Urinary bladder (tissue), 4 donors: ENCODE results near the gene MGAT1. TPM values are rescaled to one million over a fixed set of nuclear protein-coding genes. Genes with fewer than 3 reads are reported as not detected.
"Not testable (repeated sequence)": the region's sequence is repeated elsewhere in the genome, so short reads cannot be mapped to it uniquely, and the experiment has no call there.

Experiments used
- DNase-seq: peaks from one replicate; pipeline ENCODE4 v3.0.0-alpha.2; 2015; ENCODE audit errors: extremely low spot score
- H3K27ac ChIP-seq: one replicate; pipeline ENCODE4 v1.5.1; 2013; ENCODE audit warnings: low read depth, mild to moderate bottlenecking, moderate library complexity
- H3K36me3 ChIP-seq: one replicate; pipeline ENCODE4 v1.6.1; 2013; ENCODE audit warnings: mild to moderate bottlenecking, moderate library complexity; ENCODE audit not compliant: insufficient read depth
- H3K4me1 ChIP-seq: one replicate; pipeline ENCODE4 v1.6.1; 2013; ENCODE audit warnings: mild to moderate bottlenecking, moderate library complexity; ENCODE audit not compliant: insufficient read depth
- H3K4me3 ChIP-seq: one replicate; pipeline ENCODE4 v1.5.1; 2013; ENCODE audit warnings: low read depth, low read length
- WGBS: extraction: QIAGEN DNeasy Blood & Tissue Kit; methylation state at CpG from one replicate; pipeline ENCODE4 v1.1.7; 2013; 5-methylcytosine and 5-hydroxymethylcytosine counted together
- polyA plus RNA-seq: library from polyadenylated mRNA; stranded (reverse); fragments of 200-250 nt; gene quantifications from one replicate; pipeline ENCODE4 v1.2.3, GENCODE V29; 2013
- total RNA-seq: library from RNA; depleted of rRNA; stranded (reverse); fragments of >200 nt; gene quantifications from one replicate; pipeline ENCODE4 v1.2.3, GENCODE V29; 2014
- donor health status: healthy with polysubstance abuse.
- donor health status: healthy.

MGAT1 gene
- total and polyA plus RNA-seq, 2 donors = 50.6 to 179 TPM

- H3K36me3 ChIP-seq = no peaks in the 10 kb centered on the region
- H3K4me1 ChIP-seq = no peaks in the 10 kb centered on the region
- no peak for DNase-seq
- H3K27ac ChIP-seq = no peak overlapping the region
- WGBS = 76% methylated on average over 10 of the region's 10 CpGs
- H3K4me3 ChIP-seq = no peak overlapping the region
Measured at GRCh38 chr5:180779985-180780610, 22.5 kb downstream of the MGAT1 start.

- no peak for DNase-seq
- WGBS = 97% methylated on average over 1 of the region's 1 CpG
- Histone ChIP-seq H3K27ac (no peak overlapping the region), H3K4me1 (no peaks in the 10 kb centered on the region), H3K36me3 (no peaks in the 10 kb centered on the region), H3K4me3 (no peak overlapping the region)
Measured at GRCh38 chr5:180777475-180777874, 25.1 kb downstream of the MGAT1 start.

GRCh38 chr5:180776376-180776775 is 26.2 kb downstream of the MGAT1 start:
- Histone ChIP-seq H3K4me1 (no peaks in the 10 kb centered on the region), H3K36me3 (no peaks in the 10 kb centered on the region), H3K4me3 (no peak overlapping the region), H3K27ac (no peak overlapping the region)
- WGBS = 97% methylated on average over 1 of the region's 1 CpG
- no peak for DNase-seq

GRCh38 chr5:180775624-180776023 is 27.0 kb downstream of the MGAT1 start:
- DNase-seq = no peak
- WGBS = 92% methylated on average over 7 of the region's 7 CpGs
- no peaks in the 10 kb centered on the region for H3K36me3 ChIP-seq
- H3K4me1 ChIP-seq = no peaks in the 10 kb centered on the region
- no peak overlapping the region for H3K4me3 ChIP-seq
- H3K27ac ChIP-seq = no peak overlapping the region

GRCh38 chr5:180771839-180772238 is 30.8 kb downstream of the MGAT1 start:
- no peaks in the 10 kb centered on the region for H3K36me3 ChIP-seq

GRCh38 chr5:180769821-180770220 is 32.8 kb downstream of the MGAT1 start:
- WGBS = 82% methylated on average over 3 of the region's 3 CpGs
- Histone ChIP-seq H3K4me3 (no peak overlapping the region), H3K36me3 (no peaks in the 10 kb centered on the region), H3K27ac (no peak overlapping the region), H3K4me1 (no peaks in the 10 kb centered on the region)
- no peak for DNase-seq

More at GRCh38 chr5:180771839-180772238, 30.8 kb downstream of the MGAT1 start:
- Histone ChIP-seq H3K4me3 (no peak overlapping the region), H3K27ac (no peak overlapping the region), H3K4me1 (no peaks in the 10 kb centered on the region)
- no peak for DNase-seq

DNA sequence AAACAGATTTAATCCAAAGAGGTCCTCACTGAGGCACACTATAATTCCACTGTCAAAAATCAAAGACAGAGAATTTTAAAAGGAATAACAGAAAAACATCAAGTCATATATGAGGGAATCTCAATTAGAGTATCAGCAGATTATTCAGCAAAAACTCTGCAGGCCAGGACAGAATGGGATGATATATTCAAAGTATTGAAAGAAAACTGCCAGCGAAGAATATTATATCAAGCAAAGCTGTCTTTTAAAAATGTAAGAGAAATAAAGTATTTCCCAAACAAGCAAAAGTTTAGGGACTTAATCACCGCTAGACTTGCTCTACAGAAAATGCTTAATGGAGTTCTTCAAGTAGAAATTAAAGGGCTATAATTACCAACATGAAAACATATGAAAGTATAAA is 47.0 kb downstream of the MGAT1 start:
- Histone ChIP-seq H3K27ac (no peak overlapping the region), H3K4me3 (no peak overlapping the region), H3K4me1 (no peaks in the 10 kb centered on the region), H3K36me3 (no peaks in the 10 kb centered on the region)
- no peak for DNase-seq
- WGBS = 63% methylated on average over 2 of the region's 2 CpGs

DNA sequence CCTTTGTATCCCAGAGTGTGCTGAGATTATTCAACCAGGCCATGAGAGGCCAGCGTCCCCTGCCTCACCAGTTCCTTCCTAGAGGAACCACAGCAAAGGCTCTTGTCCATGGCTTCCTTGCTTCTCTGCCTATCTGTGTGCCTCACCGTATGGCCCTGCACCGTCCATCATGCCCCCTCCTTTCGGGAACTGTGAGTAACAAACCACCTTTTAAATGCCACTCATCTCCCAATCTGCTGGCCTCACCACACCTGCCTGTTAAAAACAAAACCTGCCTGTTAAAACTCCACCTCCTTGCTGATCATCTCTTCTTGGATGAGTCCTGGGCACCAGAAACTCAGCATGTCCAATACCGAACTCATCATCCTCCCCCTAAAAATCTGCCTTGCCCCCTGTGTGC is 58.4 kb downstream of the MGAT1 start:
- WGBS = 76% methylated on average over 5 of the region's 5 CpGs
- no peaks in the 10 kb centered on the region for H3K36me3 ChIP-seq
- no peak overlapping the region for H3K27ac ChIP-seq
- no peak for DNase-seq
- H3K4me1 ChIP-seq = no peaks in the 10 kb centered on the region
- H3K4me3 ChIP-seq = no peak overlapping the region

GRCh38 chr5:180742727-180743126 is 59.9 kb downstream of the MGAT1 start:
- H3K27ac ChIP-seq = no peak overlapping the region
- no peak for DNase-seq
- no peaks in the 10 kb centered on the region for H3K4me1 ChIP-seq
- H3K36me3 ChIP-seq = no peaks in the 10 kb centered on the region
- WGBS = 48% methylated on average over 6 of the region's 6 CpGs
- H3K4me3 ChIP-seq = no peak overlapping the region

DNA sequence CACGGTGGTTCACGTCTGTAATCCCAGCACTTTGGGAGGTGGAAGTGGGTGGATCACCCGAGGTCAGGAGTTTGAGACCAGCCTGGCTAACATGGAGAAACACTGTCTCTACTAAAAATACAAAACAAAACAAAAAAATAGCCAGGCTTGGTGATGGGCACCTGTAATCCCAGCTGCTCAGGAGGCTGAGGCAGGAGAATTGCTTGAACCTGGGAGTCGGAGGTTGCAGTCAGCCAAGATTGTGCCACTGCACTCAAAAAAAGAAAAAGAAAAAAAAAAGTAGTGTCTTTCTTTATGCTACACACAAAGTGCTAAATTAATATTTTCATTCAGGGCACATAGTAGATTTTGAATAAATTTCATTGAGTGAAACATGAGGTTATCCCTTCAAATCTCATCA is 61.7 kb downstream of the MGAT1 start:
- H3K36me3 ChIP-seq, H3K4me3 ChIP-seq, DNase-seq, H3K4me1 ChIP-seq, H3K27ac ChIP-seq: not testable (repeated sequence)
- WGBS = 60% methylated on average over 4 of the region's 4 CpGs

DNA sequence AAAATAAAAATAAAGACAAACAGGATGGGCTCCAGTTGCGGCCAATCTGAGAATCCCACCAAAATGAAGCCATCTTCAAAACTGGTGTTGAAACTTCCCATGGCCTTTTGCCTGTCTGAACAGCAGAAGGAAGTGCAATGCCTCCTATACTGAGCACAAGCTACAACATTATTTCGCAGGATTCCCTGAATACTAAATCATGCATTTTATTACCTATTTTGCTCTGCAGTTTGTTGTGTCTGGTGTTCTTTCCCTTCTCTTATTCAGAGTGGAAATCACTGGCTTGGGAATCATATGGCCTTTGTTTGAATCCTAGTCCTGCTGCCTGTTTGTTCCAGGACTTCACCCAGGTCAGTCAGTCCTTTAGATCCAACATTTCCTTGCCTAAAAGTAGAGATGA is 62.6 kb downstream of the MGAT1 start, which contains the start of gene OR2Y1:
OR2Y1 (minus strand) TSS at position 101 of the 400 bp plus-strand sequence; CDS start at position 101, 0 bp downstream.
- Histone ChIP-seq H3K4me3 (no peak within 1 kb of the TSS), H3K36me3 (no peaks in the 10 kb centered on the region), H3K4me1 (no peaks in the 10 kb centered on the region), H3K27ac (no peak within 1 kb of the TSS)
- WGBS = 84% methylated on average over 2 of the region's 2 CpGs
- no peak for DNase-seq

DNA sequence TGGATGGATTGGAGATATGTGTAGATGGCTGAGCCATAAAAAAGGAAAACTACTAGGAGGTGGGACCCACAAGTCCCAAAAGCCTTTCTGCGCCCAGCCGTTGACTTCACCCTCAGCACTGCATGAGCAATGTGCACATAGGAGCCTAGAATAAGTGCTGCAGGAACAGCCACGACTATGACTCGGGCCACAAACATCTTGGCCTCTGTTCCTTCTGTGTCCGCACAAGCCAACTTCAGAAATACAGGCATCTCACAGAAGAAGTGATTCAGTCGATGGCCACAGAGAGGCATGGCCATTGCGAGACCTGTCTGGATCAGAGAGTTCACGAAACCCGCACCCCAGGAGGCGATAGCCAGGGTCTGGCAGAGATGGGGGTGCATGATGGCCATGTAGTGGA is 63.3 kb downstream of the MGAT1 start:
- Histone ChIP-seq H3K36me3 (no peaks in the 10 kb centered on the region), H3K4me3 (no peak overlapping the region), H3K27ac (no peak overlapping the region), H3K4me1 (no peaks in the 10 kb centered on the region)
- 84% methylated on average over 10 of the region's 10 CpGs for WGBS
- no peak for DNase-seq

DNA sequence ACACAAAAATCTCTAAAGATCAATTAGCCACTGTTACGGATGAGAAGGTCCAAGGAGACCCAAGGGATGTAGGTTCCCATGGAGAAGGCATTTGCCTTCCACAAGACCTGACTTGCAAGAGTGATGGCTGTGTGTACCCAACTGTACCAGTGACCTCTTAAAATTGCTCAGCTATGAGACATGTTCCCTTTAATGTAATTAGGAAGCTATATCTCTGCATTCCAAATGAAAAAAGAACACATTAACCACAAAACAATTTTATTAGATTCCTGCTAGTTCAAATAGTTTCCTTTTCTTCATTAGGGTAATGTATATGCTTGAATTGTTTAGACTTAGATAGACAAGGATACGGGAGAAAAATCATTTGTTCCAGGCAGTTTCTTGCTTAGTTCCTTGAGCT is 66.1 kb downstream of the MGAT1 start:
- no peak for DNase-seq
- no peak overlapping the region for H3K4me3 ChIP-seq
- 67% methylated on average over 2 of the region's 2 CpGs for WGBS
- H3K36me3 ChIP-seq = no peaks in the 10 kb centered on the region
- H3K27ac ChIP-seq = no peak overlapping the region
- H3K4me1 ChIP-seq = no peaks in the 10 kb centered on the region
